Right lobe of liver (tissue), 6 donors: ENCODE results near the gene RAVER2. TPM values are rescaled to one million over a fixed set of nuclear protein-coding genes. Genes with fewer than 3 reads are reported as not detected.

Experiments
- ATAC-seq, 4 donors: fragments of 200-7000 bp; cut with Tn5 transposase; one replicate each; pipeline ENCODE4 v1.9.1; 2020; ENCODE audit warnings: mild to moderate bottlenecking in 4 of 4, moderate library complexity in 4 of 4
- DNase-seq, 3 donors: peaks; one replicate each; pipeline ENCODE4 v3.0.0-alpha.2; 2020
- H3K27ac ChIP-seq, 3 donors: fragments of 200-600 bp; one replicate each; pipeline ENCODE4 v1.8.0; 2022
- H3K27me3 ChIP-seq, 2 donors: fragments of 200-600 bp; one replicate each; pipeline ENCODE4 v1.8.0; 2022
- H3K36me3 ChIP-seq, 4 donors: fragments of 200-600 bp; sonication (generic) in 1 of 4; one replicate each; pipeline versions ENCODE4 v1.5.1 to v1.8.0; 2017 to 2022; ENCODE audit warnings: control low read depth in 1 of 4
- H3K4me1 ChIP-seq, 4 donors: fragments of 200-600 bp; sonication (generic) in 1 of 4; one replicate each; pipeline versions ENCODE4 v1.5.1 to v1.8.0; 2017 to 2022; ENCODE audit warnings: control low read depth in 1 of 4
- H3K4me3 ChIP-seq, 3 donors: fragments of 200-600 bp; one replicate each; pipeline ENCODE4 v1.8.0; 2022
- H3K9me3 ChIP-seq, 4 donors: fragments of 200-600 bp; sonication (generic) in 1 of 4; one replicate each; pipeline versions ENCODE4 v1.5.1 to v1.8.0; 2017 to 2022; ENCODE audit warnings: control low read depth in 1 of 4
- POLR2A ChIP-seq: fragments of 450-650 bp; IDR thresholded peaks from one replicate; pipeline ENCODE4 v1.6.1; 2017; ENCODE audit warnings: antibody characterized with exemption, mild to moderate bottlenecking
- WGBS: methylation state at CpG from one replicate; pipeline ENCODE4 v1.1.6; 2018; ENCODE audit warnings: low coverage, low lambda C conversion rate; ENCODE audit not compliant: insufficient coverage; ENCODE audit errors: missing lambda C conversion rate; 5-methylcytosine and 5-hydroxymethylcytosine counted together
- intact Hi-C, 2 donors: fragments of 100-400 bp; cut with DNase I; formaldehyde crosslinking; loops; one replicate each; pipeline versions ENCODE4 v1.11.2 to v1.14.1; 2022
- total RNA-seq, 6 experiments: library from RNA; depleted of rRNA in 2 of 6; stranded (reverse); fragments of >200 nt in 2 of 6; fragmentation: NEBNext Ultra II Directional in 3 of 6; extraction: Animal tissue kit (Norgen Biotek cat#: 25700) in 3 of 6; gene quantifications; one replicate each; pipeline versions ENCODE4 v1.1.0 to v1.2.4, GENCODE V29; 2016 to 2023
- TF ChIP-seq, protein P1 (sequence below), 4 donors: fragments of 200-600 bp in 3 of 4; fragments of 450-650 bp in 1 of 4; IDR thresholded peaks; one replicate each; pipeline versions ENCODE4 v1.5.1 to v1.8.0; 2016 to 2022; ENCODE audit warnings: antibody characterized with exemption in 4 of 4, mild to moderate bottlenecking in 2 of 4
- donor health status: DM: no; HTN: yes; CAD: no.
- donor health status: DM: no; HTN: no; CAD: no.
- donor health status: DM: no; HTN: no; CAD: no.
- donor health status: DM: no; HTN: yes; CAD: no.
- donor health status: DM: no; HTN: yes; CAD: no.

RAVER2 gene
- total RNA-seq, 6 experiments from 2014 or later = 0.51 to 0.91 (median 0.77) TPM

DNA sequence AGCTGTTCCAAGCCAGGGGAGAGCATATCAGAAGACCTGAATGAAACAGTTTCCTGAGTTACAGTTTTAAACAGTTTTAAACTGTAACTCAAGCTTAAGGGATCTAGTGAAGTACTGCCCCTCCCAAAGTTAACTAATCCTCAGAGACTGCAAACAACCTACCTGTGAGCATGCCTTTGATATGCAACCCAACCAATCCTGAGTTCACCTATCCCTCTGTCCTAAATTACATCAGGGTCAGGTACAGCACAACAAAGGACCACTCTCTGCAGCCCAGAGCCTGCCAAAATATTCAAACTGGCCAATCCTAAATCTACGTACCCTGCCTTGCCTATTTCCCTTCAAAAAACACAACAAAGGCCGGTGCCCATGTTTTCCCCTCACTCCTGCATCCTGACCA, 32.8 kb upstream of the RAVER2 start:
- 80% methylated on average over 1 of the region's 2 CpGs for WGBS
- Histone ChIP-seq H3K27ac (no peak overlapping the region), H3K36me3 (no peaks in the 10 kb centered on the region), H3K4me3 (no peak overlapping the region), H3K27me3 (peaks cover 0 to 4% of the 10 kb centered on the region in 2 donors), H3K9me3 (no peaks in the 10 kb centered on the region), H3K4me1 (no peaks in the 10 kb centered on the region)
- no peak for ATAC-seq
- TF ChIP-seq, protein P1, sequence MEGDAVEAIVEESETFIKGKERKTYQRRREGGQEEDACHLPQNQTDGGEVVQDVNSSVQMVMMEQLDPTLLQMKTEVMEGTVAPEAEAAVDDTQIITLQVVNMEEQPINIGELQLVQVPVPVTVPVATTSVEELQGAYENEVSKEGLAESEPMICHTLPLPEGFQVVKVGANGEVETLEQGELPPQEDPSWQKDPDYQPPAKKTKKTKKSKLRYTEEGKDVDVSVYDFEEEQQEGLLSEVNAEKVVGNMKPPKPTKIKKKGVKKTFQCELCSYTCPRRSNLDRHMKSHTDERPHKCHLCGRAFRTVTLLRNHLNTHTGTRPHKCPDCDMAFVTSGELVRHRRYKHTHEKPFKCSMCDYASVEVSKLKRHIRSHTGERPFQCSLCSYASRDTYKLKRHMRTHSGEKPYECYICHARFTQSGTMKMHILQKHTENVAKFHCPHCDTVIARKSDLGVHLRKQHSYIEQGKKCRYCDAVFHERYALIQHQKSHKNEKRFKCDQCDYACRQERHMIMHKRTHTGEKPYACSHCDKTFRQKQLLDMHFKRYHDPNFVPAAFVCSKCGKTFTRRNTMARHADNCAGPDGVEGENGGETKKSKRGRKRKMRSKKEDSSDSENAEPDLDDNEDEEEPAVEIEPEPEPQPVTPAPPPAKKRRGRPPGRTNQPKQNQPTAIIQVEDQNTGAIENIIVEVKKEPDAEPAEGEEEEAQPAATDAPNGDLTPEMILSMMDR (IDR thresholded peaks at IDR 0.05) = no peak
- TF ChIP-seq POLR2A = no peak
- no peak for DNase-seq
- intact Hi-C loops = no loop called here

DNA sequence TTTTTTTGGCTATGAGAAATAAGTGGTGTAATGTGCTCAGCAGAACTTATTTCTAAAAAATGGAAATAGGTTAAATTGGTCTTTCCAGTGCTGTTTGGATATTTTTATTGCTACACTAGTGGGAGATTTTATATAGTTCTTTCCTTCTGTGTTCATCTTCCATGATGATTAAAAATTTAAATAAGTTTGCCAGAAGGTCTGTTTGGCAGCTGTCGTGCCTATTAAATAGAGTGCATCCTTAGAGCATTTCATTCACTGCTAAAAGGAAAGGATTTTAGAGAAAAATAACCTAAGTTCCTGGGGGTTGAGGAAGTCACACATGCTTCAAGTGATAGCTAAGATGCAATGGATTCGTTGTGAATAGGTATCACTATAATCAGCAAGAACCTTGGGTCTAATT, 29.7 kb upstream of the RAVER2 start:
- intact Hi-C loops = no loop called here
- H3K9me3 ChIP-seq = no peaks in the 10 kb centered on the region
- no peaks in the 10 kb centered on the region for H3K4me1 ChIP-seq
- DNase-seq (no peak), ATAC-seq (no peak)
- 59% methylated on average over 2 of the region's 2 CpGs for WGBS
- H3K27ac ChIP-seq = no peak overlapping the region
- H3K4me3 ChIP-seq = no peak overlapping the region
- H3K36me3 ChIP-seq = no peaks in the 10 kb centered on the region
- H3K27me3 ChIP-seq = peaks cover 0 to 4% of the 10 kb centered on the region in 2 donors
- TF ChIP-seq, protein P1 (IDR thresholded peaks at IDR 0.05) = no peak
- no peak for TF ChIP-seq POLR2A

DNA sequence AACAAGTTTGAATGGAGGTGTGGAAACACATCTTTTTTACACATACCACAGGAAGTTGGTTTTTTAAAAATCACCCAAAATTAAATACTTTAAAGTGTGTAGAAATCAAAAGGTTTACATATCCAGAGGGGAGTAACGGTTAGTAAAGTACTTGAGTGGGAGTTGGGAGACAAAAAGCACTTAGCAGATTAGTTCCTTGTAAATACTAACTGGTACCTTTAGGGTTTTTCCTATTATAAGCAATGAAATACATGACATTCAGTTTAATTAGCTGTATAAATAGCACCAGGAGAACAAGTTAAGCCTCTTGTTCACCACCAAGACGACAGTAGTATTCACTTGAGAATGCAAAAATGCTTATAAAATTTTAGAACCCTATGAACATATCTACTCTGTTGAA, 23.7 kb upstream of the RAVER2 start:
- 48% methylated on average over 2 of the region's 2 CpGs for WGBS

DNA sequence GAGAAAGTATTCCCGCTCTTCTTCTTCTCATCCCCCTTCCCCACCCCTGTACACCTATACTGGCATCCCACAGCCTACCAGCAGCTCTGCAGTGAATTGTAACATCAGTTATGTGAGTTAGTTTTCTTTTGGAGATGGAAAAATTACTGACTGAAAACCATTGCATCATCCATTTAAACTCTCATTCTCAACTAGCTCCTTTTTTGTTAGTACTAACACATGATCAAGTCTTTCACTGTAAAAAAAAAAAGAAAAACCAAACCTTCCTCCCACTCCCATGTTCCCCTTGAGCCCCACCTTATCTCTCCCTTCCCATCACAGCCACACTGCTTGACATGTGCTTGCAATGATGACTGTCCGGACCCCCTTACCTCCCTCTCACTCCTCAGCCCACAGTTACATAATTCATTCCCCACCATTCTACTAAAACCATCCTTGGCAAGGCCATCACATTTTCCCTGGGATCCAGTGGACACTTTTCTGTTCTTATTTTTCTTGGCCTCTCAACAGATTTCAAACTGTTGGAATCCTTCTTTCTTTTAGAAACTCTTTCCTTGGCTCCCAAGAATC, 23.2 kb upstream of the RAVER2 start:
- ATAC-seq = no peak
- TF ChIP-seq, protein P1 (IDR thresholded peaks at IDR 0.05) = no peak
- no peak for TF ChIP-seq POLR2A
- no peak for DNase-seq
- WGBS = 82% methylated on average over 2 of the region's 2 CpGs
- no peak overlapping the region for H3K27ac ChIP-seq
- intact Hi-C loops = no loop called here
- no peaks in the 10 kb centered on the region for H3K27me3 ChIP-seq
- no peaks in the 10 kb centered on the region for H3K9me3 ChIP-seq
- no peak overlapping the region for H3K4me3 ChIP-seq
- H3K4me1 ChIP-seq = no peaks in the 10 kb centered on the region
- no peaks in the 10 kb centered on the region for H3K36me3 ChIP-seq

More for the DNA sequence above, 23.7 kb upstream of the RAVER2 start:
- Histone ChIP-seq H3K9me3 (no peaks in the 10 kb centered on the region), H3K27ac (no peak overlapping the region), H3K36me3 (no peaks in the 10 kb centered on the region), H3K4me1 (no peaks in the 10 kb centered on the region), H3K4me3 (no peak overlapping the region), H3K27me3 (peaks cover 0 to 2% of the 10 kb centered on the region in 2 donors)
- no peak for ATAC-seq
- intact Hi-C loops = no loop called here
- no peak for DNase-seq
- TF ChIP-seq, protein P1 (IDR thresholded peaks at IDR 0.05) = no peak
- TF ChIP-seq POLR2A = no peak

DNA sequence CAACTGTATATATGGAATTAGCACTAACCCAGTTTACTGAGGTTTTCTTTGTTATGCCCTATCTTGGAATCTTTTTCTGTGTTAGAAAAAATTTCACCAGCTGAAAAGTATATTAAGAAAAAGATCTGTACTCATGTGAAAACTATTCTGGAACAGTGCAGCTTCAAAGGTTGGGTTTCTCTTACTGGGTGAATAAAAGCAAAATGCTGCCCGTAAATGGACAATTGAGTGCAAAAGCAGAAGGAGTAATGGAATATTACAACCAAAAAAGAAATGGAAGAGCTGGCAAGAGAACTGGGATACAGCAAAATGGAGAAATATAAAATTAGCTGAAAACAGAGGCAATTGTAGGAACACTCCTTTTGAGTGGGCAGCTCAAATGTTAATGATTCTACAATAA, 17.0 kb upstream of the RAVER2 start:
- ATAC-seq (no peak), DNase-seq (no peak)
- TF ChIP-seq, protein P1 (IDR thresholded peaks at IDR 0.05) = no peak
- TF ChIP-seq POLR2A = no peak
- H3K9me3 ChIP-seq = no peaks in the 10 kb centered on the region
- H3K4me1 ChIP-seq = no peaks in the 10 kb centered on the region
- H3K36me3 ChIP-seq = no peaks in the 10 kb centered on the region
- no peak overlapping the region for H3K27ac ChIP-seq
- intact Hi-C loops = no loop called here
- H3K4me3 ChIP-seq = no peak overlapping the region
- no peaks in the 10 kb centered on the region for H3K27me3 ChIP-seq
- WGBS = 88% methylated on average over 1 of the region's 1 CpG
